ENCODE data around the gene OSBPL10. TPM values are rescaled to one million over a fixed set of nuclear protein-coding genes. Genes with fewer than 3 reads are reported as not detected.

Gene OSBPL10
- polyA plus RNA-seq, 3 donors = 1.0 to 4.3 (median 3.8) TPM

- 85 to 96% (median 92%) methylated on average over 1 of the region's 1 CpG for WGBS, 3 donors
- H3K27ac ChIP-seq (ENCODE audit: low read depth, low read length) = no peak overlapping the region
Measured at GRCh38 chr3:31613177-31613576, 367.9 kb downstream of the OSBPL10 start.

Other genes with a start within 250 kb of the OSBPL10 start
- gene ZNF860, start 488 bp upstream of the OSBPL10 start, polyA plus RNA-seq = under 1 TPM; 0.07 to 0.34 (median 0.09) TPM
- 10 to 100 TPM; 15.3 to 79.7 (median 53.2) TPM for gene GPD1L, start 125.4 kb upstream of the OSBPL10 start, polyA plus RNA-seq